T47D (cell line): Measurements from ENCODE around the gene MCHR2.

Source experiments
- DNase-seq, 2 experiments: peaks; one replicate each; pipeline versions ENCODE4 v3.0.0 to v3.0.0-alpha.2; 2011 to 2012; ENCODE audit warnings: low read depth in 1 of 2, low spot score in 1 of 2
- JUND ChIP-seq: IDR thresholded peaks from 2 replicates; pipeline ENCODE4 v1.6.1; 2012; ENCODE audit warnings: low read depth
- in situ Hi-C: cut with HindIII; loops from 2 replicates; pipeline ENCODE4 v1.10.0; 2016; ENCODE audit warnings: low sequenced_read_pairs, low pct_unique_long_range_greater_than_20kb

The MCHR2 gene

DNA sequence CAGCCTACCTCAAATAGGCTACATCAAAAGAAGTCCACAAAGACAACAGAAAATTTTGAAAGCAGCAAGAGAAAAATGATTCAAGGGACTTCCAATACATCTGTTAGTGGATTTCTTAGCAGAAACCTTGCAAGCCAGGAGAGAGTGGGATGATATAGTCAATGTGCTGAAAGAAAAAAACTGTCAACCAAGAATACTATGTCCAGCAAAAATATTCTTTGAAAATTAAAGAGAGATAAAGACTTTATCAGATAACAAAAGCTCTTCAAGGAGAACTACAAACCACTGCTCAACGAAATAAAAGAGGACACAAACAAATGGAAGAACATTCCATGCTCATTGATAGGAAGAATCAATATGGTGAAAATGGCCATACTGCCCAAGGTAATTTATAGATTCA lies 34.0 kb downstream of the MCHR2 start:
- TF ChIP-seq JUND: no peak
- no peak for DNase-seq
- in situ Hi-C loops: no loop called here

- in situ Hi-C loops: no loop called here
- TF ChIP-seq JUND: no peak
- no peak for DNase-seq
Observed at GRCh38 chr6:99951016-99951805, 42.8 kb downstream of the MCHR2 start.

GRCh38 chr6:99946005-99946404 lies 48.0 kb downstream of the MCHR2 start:
- DNase-seq: no peak
- in situ Hi-C loops: no loop called here
- TF ChIP-seq JUND: no peak

DNA sequence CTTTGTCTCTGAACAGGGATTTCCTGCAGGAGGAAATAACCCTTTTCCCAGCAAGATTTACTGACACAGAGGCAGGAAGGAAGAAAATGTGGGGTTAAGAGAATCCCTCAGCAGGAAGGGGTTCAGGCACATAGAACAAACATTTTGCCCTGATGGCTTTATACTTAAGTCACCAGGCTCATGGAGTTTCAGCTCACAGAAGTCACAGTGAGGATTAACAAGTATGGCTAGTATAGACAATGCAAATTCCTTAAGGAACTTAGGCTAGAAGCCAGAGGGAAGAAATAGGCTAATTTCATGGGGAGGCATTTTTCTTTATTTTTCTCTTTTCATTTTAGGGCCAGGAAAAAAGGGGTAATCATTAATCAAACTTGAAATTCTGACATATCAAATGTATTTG lies 50.2 kb downstream of the MCHR2 start:
- TF ChIP-seq JUND: no peak
- in situ Hi-C loops: no loop called here
- no peak for DNase-seq

GRCh38 chr6:99940582-99940981 lies 53.4 kb downstream of the MCHR2 start:
- in situ Hi-C loops: no loop called here
- DNase-seq: no peak
- no peak for TF ChIP-seq JUND

DNA sequence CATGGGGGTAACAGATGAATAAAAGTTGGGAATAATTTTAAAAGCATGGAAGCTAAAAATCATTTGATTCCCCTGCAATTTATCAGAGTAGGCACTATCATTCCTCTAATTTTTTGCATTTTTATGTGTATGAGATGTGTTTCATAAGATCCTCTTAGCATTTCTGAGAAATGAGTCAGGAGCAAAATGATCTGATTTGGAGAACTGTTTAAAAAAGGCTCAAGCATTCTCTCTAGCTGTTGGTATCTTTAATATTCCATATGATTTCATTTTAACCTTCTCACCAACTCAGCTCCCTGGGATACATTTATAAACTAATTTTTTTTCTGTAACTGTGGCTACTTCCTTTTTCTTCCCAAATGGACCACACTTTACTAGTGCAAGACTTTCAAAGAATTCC lies 60.9 kb downstream of the MCHR2 start:
- no peak for DNase-seq
- no peak for TF ChIP-seq JUND
- in situ Hi-C loops: no loop called here

GRCh38 chr6:99912657-99913056 lies 81.4 kb downstream of the MCHR2 start:
- no peak for DNase-seq
- in situ Hi-C loops: no loop called here
- no peak for TF ChIP-seq JUND

- in situ Hi-C loops: no loop called here
- no peak for TF ChIP-seq JUND
- peak; percentile 3 to 62 for DNase-seq
Observed at GRCh38 chr6:99905209-99906106, 88.6 kb downstream of the MCHR2 start.

- in situ Hi-C loops: no loop called here
- no peak for DNase-seq
- no peak for TF ChIP-seq JUND
Observed at GRCh38 chr6:99901596-99902384, 92.2 kb downstream of the MCHR2 start.

- no peak for TF ChIP-seq JUND
Observed at GRCh38 chr6:99894815-99895214, 99.2 kb downstream of the MCHR2 start.

DNA sequence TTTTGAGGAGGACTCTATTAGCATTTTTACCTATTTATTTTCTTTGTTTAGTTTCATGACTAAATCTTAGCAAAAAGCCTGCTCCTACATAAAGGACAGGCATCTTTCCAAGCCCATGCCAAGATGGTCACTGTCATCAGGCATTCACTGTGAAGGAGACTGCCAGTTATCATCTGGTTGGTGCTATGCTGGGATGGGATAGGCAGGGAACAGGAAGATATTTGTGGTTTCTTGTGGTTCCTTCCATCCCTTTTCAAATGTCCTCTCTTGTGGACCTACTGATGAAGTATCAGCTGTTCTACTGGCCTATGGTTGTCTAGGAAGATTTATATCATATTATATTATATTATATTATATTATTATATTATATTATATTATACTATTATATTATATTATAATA lies 107.0 kb downstream of the MCHR2 start:
- no peak for TF ChIP-seq JUND
- in situ Hi-C loops: no loop called here
- DNase-seq: no peak

More at GRCh38 chr6:99894815-99895214, 99.2 kb downstream of the MCHR2 start:
- in situ Hi-C loops: no loop called here
- DNase-seq: no peak

GRCh38 chr6:99885051-99885450 lies 109.0 kb downstream of the MCHR2 start:
- DNase-seq: no peak
- no peak for TF ChIP-seq JUND
- in situ Hi-C loops: no loop called here

- no peak for DNase-seq
- no peak for TF ChIP-seq JUND
- in situ Hi-C loops: no loop called here
Observed at GRCh38 chr6:99882128-99882702, 111.8 kb downstream of the MCHR2 start.
